HG02970 (cell line): ENCODE measurements around the gene FHIT.

ENCODE experiments used
- ATAC-seq: cut with Tn5 transposase; IDR thresholded peaks from one replicate; pipeline ENCODE4 v1.9.1; 2021; ENCODE audit warnings: mild to moderate bottlenecking, moderate library complexity, moderate number of reproducible peaks; ENCODE audit not compliant: unreplicated experiment, low FRiP score

FHIT gene

GRCh38 chr3:59854061-59854709 lies 1397.1 kb downstream of the FHIT start:
- ATAC-seq = no peak

GRCh38 chr3:59850417-59850816 lies 1400.8 kb downstream of the FHIT start:
- no peak for ATAC-seq

GRCh38 chr3:59845386-59845785 lies 1405.9 kb downstream of the FHIT start:
- ATAC-seq = no peak

GRCh38 chr3:59843821-59844220 lies 1407.4 kb downstream of the FHIT start:
- ATAC-seq = no peak

- ATAC-seq = peak; percentile 70
Observed at GRCh38 chr3:59839810-59840515, 1411.3 kb downstream of the FHIT start.

GRCh38 chr3:59839283-59839682 lies 1412.0 kb downstream of the FHIT start:
- ATAC-seq = no peak

- no peak for ATAC-seq
Observed at GRCh38 chr3:59836531-59836930, 1414.7 kb downstream of the FHIT start.

- ATAC-seq = no peak
Observed at GRCh38 chr3:59832702-59833101, 1418.5 kb downstream of the FHIT start.

- no peak for ATAC-seq
Observed at GRCh38 chr3:59832241-59832640, 1419.0 kb downstream of the FHIT start.

- ATAC-seq = no peak
Observed at GRCh38 chr3:59831394-59831793, 1419.9 kb downstream of the FHIT start.

- no peak for ATAC-seq
Observed at GRCh38 chr3:59829527-59829926, 1421.7 kb downstream of the FHIT start.

GRCh38 chr3:59824876-59825275 lies 1426.4 kb downstream of the FHIT start:
- no peak for ATAC-seq

GRCh38 chr3:59821274-59821673 lies 1430.0 kb downstream of the FHIT start:
- ATAC-seq = no peak

GRCh38 chr3:59820352-59820934 lies 1430.8 kb downstream of the FHIT start:
- ATAC-seq = no peak

- ATAC-seq = no peak
Observed at GRCh38 chr3:59818919-59819300, 1432.3 kb downstream of the FHIT start.

- ATAC-seq = no peak
Observed at GRCh38 chr3:59818033-59818918, 1433.0 kb downstream of the FHIT start.

- no peak for ATAC-seq
Observed at GRCh38 chr3:59817511-59817910, 1433.7 kb downstream of the FHIT start.

GRCh38 chr3:59816312-59816711 lies 1434.9 kb downstream of the FHIT start:
- no peak for ATAC-seq

GRCh38 chr3:59813148-59813538 lies 1438.1 kb downstream of the FHIT start:
- ATAC-seq = no peak

GRCh38 chr3:59812237-59813147 lies 1438.8 kb downstream of the FHIT start:
- ATAC-seq = no peak
